HepG2 (cell line): ENCODE results near the gene BRPF1. TPM values are rescaled to one million over a fixed set of nuclear protein-coding genes. Genes with fewer than 3 reads are reported as not detected.

Experiments
- CENPT ChIP-seq: sonication (generic); formaldehyde crosslinking; IDR thresholded peaks from 2 replicates; pipeline ENCODE4 v1.8.0; 2022; ENCODE audit warnings: low read depth, mild to moderate bottlenecking, moderate library complexity, missing genetic modification reagents
- FOXK1 ChIP-seq: sonication (generic); formaldehyde crosslinking; IDR thresholded peaks from 2 replicates; pipeline ENCODE4 v1.4.0; 2020; ENCODE audit warnings: low read depth, missing genetic modification reagents, borderline replicate concordance
- GTF3A ChIP-seq: sonication (generic); formaldehyde crosslinking; conservative IDR thresholded peaks from 2 replicates; pipeline ENCODE4 v1.4.0; 2020; ENCODE audit warnings: mild to moderate bottlenecking, missing genetic modification reagents
- KDM2A ChIP-seq: sonication (generic); formaldehyde crosslinking; IDR thresholded peaks from 2 replicates; pipeline ENCODE4 v1.4.0; 2020; ENCODE audit warnings: low read depth, missing genetic modification reagents, borderline replicate concordance
- MATR3 ChIP-seq: sonication (generic); formaldehyde crosslinking; IDR thresholded peaks from 2 replicates; pipeline ENCODE4 v1.4.0; 2020; ENCODE audit warnings: missing genetic modification reagents
- SIN3B ChIP-seq: fragments of 150-350 bp; IDR thresholded peaks from 2 replicates; pipeline ENCODE4 v1.6.1; 2014; ENCODE audit warnings: low read length
- SRY ChIP-seq: sonication (generic); formaldehyde crosslinking; IDR thresholded peaks from 2 replicates; pipeline ENCODE4 v1.8.0; 2022; ENCODE audit warnings: mild to moderate bottlenecking, missing genetic modification reagents
- ZNF484 ChIP-seq: sonication (generic); formaldehyde crosslinking; IDR thresholded peaks from 2 replicates; pipeline ENCODE4 v1.5.1; 2020; ENCODE audit warnings: mild to moderate bottlenecking, low read depth, missing genetic modification reagents, borderline replicate concordance
- ZNF678 ChIP-seq: sonication (generic); formaldehyde crosslinking; IDR thresholded peaks from 2 replicates; pipeline ENCODE4 v1.4.0; 2020; ENCODE audit warnings: mild to moderate bottlenecking, missing genetic modification reagents
- ZNF790 ChIP-seq: sonication (generic); formaldehyde crosslinking; IDR thresholded peaks from 2 replicates; pipeline ENCODE4 v1.8.0; 2022; ENCODE audit warnings: missing genetic modification reagents, mild to moderate bottlenecking, borderline replicate concordance
- ZNF883 ChIP-seq: sonication (generic); formaldehyde crosslinking; IDR thresholded peaks from 2 replicates; pipeline ENCODE4 v1.5.1; 2020; ENCODE audit warnings: mild to moderate bottlenecking, missing genetic modification reagents; ENCODE audit errors: not compliant biosample characterization
- polyA plus RNA-seq, 8 experiments: library from polyadenylated mRNA; depleted of rRNA in 3 of 8; stranded (reverse) in 7 of 8; unstranded in 1 of 8; fragments of >200 nt; fragmentation: Illumina TruSeq in 4 of 8; extraction: Trizol in 4 of 8; gene quantifications; 2 replicates each; pipeline versions ENCODE4 v1.2.1 to v1.2.3, GENCODE V29; 2011 to 2016; ENCODE audit warnings: low read depth in 4 of 8, missing spikeins in 1 of 8, mixed read lengths in 1 of 8; ENCODE audit not compliant: insufficient read depth in 1 of 8
- total RNA-seq, 5 experiments: library from RNA; depleted of rRNA; stranded (reverse); fragments of >200 nt; fragmentation: Illumina TruSeq; extraction: Trizol; gene quantifications; 2 replicates each; pipeline ENCODE4 v1.2.3, GENCODE V29; 2016; ENCODE audit warnings: low read depth in 1 of 5
- TF ChIP-seq, protein P1 (sequence below), 2 experiments: sonication (generic) in 1 of 2; formaldehyde crosslinking in 1 of 2; IDR thresholded peaks; 2 replicates each; pipeline versions ENCODE4 v1.4.0 to v1.6.1; 2018 to 2020; ENCODE audit warnings: missing genetic modification reagents in 2 of 2, borderline replicate concordance in 1 of 2, low read depth in 1 of 2, mild to moderate bottlenecking in 1 of 2, missing biosample characterization in 1 of 2
- TF ChIP-seq, protein P2 (sequence below), 2 experiments: fragments of 450-650 bp in 1 of 2; sonication (generic) in 1 of 2; formaldehyde crosslinking; IDR thresholded peaks; 2 replicates each; pipeline versions ENCODE4 v1.5.0 to v1.8.0; 2020 to 2022; ENCODE audit warnings: mild to moderate bottlenecking in 1 of 2, missing genetic modification reagents in 1 of 2
- TF ChIP-seq, protein P3 (sequence below): IDR thresholded peaks from 2 replicates; pipeline ENCODE4 v1.6.1; 2016
- TF ChIP-seq, protein P4 (sequence below): fragments of 450-650 bp; IDR thresholded peaks from 2 replicates; pipeline ENCODE4 v1.6.1; 2017; ENCODE audit warnings: mild to moderate bottlenecking
- TF ChIP-seq, protein P5 (sequence below): sonication (generic); formaldehyde crosslinking; IDR thresholded peaks from 2 replicates; pipeline ENCODE4 v1.4.0; 2020; ENCODE audit warnings: mild to moderate bottlenecking, missing genetic modification reagents

Gene BRPF1
- total and polyA plus RNA-seq, 2 of the 13 experiments (the other 11 are each of a cell fraction or from before 2014, with no cell fraction given) = 7.3 to 10.0 TPM

DNA sequence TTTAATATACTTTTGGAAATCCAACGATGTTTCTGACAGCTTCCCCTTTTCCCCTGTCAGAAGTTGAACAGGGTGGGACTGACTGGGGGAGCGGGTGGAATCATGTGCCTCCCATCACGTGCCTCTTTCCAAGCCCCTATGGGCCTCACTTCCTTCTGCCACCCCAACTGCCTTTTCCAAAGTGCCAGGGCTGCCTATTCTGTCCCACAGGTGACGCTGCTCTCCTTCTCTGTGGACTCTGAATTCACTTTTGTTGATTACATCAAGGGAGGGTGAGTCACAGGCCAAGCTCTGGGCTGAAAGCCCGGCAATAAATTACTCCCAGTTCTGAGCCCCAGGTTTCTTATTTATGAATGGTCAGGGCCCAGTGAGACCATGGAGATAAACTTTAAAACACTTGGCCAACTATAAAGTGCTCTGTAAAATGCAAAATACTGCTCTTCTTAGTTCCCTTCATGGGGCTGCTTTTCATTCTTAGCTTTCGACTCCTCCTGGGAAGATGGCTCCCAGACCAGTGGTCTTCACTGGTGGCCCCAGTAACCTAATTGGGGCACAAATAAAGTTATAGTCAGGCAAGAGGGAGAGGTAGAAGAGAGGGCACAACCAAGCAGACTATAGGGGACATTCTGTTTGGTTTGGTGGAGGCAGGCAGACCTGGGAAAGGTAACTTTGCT lies 15.6 kb upstream of the BRPF1 start (continued):
- TF ChIP-seq, protein P1, sequence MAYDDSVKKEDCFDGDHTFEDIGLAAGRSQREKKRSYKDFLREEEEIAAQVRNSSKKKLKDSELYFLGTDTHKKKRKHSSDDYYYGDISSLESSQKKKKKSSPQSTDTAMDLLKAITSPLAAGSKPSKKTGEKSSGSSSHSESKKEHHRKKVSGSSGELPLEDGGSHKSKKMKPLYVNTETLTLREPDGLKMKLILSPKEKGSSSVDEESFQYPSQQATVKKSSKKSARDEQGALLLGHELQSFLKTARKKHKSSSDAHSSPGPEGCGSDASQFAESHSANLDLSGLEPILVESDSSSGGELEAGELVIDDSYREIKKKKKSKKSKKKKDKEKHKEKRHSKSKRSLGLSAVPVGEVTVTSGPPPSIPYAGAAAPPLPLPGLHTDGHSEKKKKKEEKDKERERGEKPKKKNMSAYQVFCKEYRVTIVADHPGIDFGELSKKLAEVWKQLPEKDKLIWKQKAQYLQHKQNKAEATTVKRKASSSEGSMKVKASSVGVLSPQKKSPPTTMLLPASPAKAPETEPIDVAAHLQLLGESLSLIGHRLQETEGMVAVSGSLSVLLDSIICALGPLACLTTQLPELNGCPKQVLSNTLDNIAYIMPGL (CRISPR knock-in tag; IDR thresholded peaks at IDR 0.05; ENCODE audit: borderline replicate concordance in 1 of 2, low read depth in 1 of 2) = peak in 1 of 2 experiments; percentile 55; a peak in 1 of 4 replicates
- peak; percentile 25; the same call in 1 of the 2 replicates for TF ChIP-seq KDM2A (CRISPR knock-in tag)
- no peak for TF ChIP-seq GTF3A
- TF ChIP-seq, protein P2, sequence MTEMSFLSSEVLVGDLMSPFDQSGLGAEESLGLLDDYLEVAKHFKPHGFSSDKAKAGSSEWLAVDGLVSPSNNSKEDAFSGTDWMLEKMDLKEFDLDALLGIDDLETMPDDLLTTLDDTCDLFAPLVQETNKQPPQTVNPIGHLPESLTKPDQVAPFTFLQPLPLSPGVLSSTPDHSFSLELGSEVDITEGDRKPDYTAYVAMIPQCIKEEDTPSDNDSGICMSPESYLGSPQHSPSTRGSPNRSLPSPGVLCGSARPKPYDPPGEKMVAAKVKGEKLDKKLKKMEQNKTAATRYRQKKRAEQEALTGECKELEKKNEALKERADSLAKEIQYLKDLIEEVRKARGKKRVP (CRISPR knock-in tag; IDR thresholded peaks at IDR 0.05) = 0 out of 4 replicates have a peak, but pooled peaks of 1 of the 2 experiments have one; percentile 19
- TF ChIP-seq, protein P3, sequence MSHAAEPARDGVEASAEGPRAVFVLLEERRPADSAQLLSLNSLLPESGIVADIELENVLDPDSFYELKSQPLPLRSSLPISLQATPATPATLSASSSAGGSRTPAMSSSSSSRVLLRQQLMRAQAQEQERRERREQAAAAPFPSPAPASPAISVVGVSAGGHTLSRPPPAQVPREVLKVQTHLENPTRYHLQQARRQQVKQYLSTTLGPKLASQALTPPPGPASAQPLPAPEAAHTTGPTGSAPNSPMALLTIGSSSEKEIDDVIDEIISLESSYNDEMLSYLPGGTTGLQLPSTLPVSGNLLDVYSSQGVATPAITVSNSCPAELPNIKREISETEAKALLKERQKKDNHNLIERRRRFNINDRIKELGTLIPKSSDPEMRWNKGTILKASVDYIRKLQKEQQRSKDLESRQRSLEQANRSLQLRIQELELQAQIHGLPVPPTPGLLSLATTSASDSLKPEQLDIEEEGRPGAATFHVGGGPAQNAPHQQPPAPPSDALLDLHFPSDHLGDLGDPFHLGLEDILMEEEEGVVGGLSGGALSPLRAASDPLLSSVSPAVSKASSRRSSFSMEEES (CRISPR knock-in tag) = peak; percentile 78
- TF ChIP-seq ZNF883 (CRISPR knock-in tag) = no peak
- no peak for TF ChIP-seq ZNF484
- TF ChIP-seq, protein P4, sequence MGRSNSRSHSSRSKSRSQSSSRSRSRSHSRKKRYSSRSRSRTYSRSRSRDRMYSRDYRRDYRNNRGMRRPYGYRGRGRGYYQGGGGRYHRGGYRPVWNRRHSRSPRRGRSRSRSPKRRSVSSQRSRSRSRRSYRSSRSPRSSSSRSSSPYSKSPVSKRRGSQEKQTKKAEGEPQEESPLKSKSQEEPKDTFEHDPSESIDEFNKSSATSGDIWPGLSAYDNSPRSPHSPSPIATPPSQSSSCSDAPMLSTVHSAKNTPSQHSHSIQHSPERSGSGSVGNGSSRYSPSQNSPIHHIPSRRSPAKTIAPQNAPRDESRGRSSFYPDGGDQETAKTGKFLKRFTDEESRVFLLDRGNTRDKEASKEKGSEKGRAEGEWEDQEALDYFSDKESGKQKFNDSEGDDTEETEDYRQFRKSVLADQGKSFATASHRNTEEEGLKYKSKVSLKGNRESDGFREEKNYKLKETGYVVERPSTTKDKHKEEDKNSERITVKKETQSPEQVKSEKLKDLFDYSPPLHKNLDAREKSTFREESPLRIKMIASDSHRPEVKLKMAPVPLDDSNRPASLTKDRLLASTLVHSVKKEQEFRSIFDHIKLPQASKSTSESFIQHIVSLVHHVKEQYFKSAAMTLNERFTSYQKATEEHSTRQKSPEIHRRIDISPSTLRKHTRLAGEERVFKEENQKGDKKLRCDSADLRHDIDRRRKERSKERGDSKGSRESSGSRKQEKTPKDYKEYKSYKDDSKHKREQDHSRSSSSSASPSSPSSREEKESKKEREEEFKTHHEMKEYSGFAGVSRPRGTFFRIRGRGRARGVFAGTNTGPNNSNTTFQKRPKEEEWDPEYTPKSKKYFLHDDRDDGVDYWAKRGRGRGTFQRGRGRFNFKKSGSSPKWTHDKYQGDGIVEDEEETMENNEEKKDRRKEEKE = no peak
- TF ChIP-seq, protein P5, sequence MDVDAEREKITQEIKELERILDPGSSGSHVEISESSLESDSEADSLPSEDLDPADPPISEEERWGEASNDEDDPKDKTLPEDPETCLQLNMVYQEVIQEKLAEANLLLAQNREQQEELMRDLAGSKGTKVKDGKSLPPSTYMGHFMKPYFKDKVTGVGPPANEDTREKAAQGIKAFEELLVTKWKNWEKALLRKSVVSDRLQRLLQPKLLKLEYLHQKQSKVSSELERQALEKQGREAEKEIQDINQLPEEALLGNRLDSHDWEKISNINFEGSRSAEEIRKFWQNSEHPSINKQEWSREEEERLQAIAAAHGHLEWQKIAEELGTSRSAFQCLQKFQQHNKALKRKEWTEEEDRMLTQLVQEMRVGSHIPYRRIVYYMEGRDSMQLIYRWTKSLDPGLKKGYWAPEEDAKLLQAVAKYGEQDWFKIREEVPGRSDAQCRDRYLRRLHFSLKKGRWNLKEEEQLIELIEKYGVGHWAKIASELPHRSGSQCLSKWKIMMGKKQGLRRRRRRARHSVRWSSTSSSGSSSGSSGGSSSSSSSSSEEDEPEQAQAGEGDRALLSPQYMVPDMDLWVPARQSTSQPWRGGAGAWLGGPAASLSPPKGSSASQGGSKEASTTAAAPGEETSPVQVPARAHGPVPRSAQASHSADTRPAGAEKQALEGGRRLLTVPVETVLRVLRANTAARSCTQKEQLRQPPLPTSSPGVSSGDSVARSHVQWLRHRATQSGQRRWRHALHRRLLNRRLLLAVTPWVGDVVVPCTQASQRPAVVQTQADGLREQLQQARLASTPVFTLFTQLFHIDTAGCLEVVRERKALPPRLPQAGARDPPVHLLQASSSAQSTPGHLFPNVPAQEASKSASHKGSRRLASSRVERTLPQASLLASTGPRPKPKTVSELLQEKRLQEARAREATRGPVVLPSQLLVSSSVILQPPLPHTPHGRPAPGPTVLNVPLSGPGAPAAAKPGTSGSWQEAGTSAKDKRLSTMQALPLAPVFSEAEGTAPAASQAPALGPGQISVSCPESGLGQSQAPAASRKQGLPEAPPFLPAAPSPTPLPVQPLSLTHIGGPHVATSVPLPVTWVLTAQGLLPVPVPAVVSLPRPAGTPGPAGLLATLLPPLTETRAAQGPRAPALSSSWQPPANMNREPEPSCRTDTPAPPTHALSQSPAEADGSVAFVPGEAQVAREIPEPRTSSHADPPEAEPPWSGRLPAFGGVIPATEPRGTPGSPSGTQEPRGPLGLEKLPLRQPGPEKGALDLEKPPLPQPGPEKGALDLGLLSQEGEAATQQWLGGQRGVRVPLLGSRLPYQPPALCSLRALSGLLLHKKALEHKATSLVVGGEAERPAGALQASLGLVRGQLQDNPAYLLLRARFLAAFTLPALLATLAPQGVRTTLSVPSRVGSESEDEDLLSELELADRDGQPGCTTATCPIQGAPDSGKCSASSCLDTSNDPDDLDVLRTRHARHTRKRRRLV (CRISPR knock-in tag) = no peak
- no peak for TF ChIP-seq SRY (CRISPR knock-in tag)
- no peak for TF ChIP-seq MATR3
- TF ChIP-seq CENPT (CRISPR knock-in tag) = no peak
- no peak for TF ChIP-seq SIN3B
- no peak for TF ChIP-seq ZNF790 (CRISPR knock-in tag)
- TF ChIP-seq FOXK1 (CRISPR knock-in tag) = peak; percentile 54; the same call in 1 of the 2 replicates
- no peak for TF ChIP-seq ZNF678 (CRISPR knock-in tag)
